TTC549 (cell line): ENCODE results near the gene GRB7.

ENCODE experiments used
- FAIRE-seq: peaks from 2 replicates; lab custom pipeline; 2012; peaks lifted over from hg19 to GRCh38; lab: Jason Lieb, UNC

Gene GRB7

GRCh38 chr17:39775031-39775430 is 37.3 kb downstream of the GRB7 start:
- no peak for FAIRE-seq

- no peak for FAIRE-seq
Observed at GRCh38 chr17:39776252-39776651, 38.5 kb downstream of the GRB7 start.

GRCh38 chr17:39777534-39778365 is 40.0 kb downstream of the GRB7 start:
- no peak for FAIRE-seq

DNA sequence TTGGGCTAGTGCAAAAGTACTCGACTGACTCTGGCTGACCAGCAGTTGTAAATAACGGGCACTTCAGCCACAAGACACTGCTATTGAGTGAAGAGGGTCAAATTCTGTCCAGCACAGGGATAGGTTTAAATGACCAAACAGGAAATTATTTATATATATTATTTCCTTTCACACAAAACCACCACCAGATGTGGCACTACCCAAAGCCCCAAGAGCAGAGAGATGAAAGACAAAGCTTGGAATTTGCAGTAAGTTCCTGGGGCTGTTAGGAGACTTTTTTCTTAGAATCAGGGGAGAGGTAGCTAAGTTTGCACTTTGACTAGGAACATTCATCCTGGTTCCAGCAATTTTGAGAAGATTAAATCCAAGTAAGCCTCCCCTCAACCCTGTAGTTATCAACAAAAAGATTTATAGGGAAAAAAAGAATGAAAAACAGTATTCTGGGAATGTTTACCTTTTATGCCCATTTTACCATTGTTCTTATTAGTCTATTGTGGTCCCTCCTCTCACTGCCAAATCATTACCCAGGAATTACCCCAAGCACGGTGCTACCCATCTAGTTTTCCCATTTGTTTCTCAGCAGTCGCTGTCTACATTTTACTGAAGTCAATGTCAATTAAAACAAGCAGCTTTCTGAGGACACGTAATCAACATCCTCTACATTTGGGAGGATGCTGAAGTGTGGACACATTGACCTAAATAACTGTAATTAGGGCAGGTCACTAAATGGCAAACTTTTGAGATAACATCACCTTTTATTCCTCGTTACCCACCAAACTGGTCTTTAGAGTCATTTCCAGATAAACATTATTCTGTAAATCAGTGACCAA is 43.5 kb downstream of the GRB7 start:
- no peak for FAIRE-seq

- FAIRE-seq = no peak
Observed at GRCh38 chr17:39781861-39782213, 44.1 kb downstream of the GRB7 start.

- no peak for FAIRE-seq
Observed at GRCh38 chr17:39782481-39782880, 44.7 kb downstream of the GRB7 start.

DNA sequence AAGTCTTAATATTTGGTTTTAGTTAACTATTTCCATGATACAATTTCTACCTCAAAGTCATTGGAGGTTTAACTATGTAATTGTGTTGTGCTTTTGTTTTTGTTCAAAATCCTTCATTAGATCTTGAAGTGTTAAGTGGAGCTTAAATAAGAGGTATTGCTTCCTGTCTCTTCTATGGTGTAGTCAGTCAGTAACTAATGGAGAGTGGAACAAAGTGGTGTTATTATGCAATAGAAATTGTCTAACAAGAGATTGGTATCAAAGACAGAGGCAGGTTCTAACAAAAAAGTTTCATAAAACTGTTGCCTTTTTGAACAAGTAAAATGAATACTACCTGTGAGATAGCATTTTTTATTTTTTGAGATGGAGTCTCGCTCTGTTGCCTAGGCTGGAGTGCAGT is 45.2 kb downstream of the GRB7 start:
- no peak for FAIRE-seq

DNA sequence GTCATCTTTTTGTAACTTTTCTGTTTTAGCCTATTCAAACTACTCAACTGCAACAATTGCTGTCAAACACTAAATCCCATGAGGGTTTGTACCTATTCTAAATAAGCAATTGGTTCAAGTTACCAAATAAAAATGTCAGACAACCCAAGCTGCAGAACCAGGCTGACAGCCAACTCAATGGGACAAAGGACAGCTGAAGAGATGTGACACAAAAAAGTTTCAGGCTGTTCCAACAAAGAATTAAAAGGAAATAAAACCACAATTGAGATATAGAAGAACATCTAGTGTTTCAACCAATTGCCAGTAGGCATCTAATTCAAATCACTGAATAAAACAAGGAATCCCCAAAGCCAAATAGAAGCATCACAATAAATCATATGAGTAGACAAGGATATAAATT is 49.3 kb downstream of the GRB7 start:
- FAIRE-seq = no peak

DNA sequence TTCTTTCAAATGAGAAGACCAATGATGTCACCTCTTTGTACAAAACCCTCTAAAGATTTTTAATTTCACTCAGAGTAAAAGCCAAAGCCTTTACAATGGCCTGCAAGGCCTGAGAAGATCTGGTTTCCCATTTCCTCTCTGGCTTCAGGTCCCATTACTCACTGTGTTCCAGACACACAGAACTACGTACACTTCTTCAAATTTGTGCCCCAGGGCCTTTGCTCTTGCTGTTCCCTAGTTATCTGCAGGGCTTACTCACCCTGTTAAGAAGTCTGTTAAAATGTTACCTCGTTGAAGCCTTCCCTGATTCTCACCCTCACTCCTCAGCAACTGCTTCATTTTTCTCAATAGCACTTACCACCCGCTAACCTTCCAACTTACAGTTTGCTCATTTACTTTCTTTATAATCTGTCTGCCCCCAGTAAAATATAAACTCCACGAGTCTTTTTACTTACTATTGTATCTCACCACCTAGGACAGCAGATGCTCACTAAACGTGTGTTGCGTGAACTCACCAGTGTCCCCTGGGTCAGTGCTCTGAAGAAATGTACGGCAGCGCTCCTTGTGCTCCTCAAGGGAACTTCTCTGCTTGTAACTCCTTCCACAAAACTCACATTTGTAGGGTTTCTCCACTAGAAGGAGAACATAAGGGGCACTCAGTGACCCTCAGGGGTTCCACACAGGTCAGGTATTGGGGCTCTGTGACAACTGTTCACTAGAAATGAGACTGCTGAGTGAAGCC is 50.2 kb downstream of the GRB7 start:
- no peak for FAIRE-seq

GRCh38 chr17:39791111-39791992 is 53.6 kb downstream of the GRB7 start:
- no peak for FAIRE-seq

DNA sequence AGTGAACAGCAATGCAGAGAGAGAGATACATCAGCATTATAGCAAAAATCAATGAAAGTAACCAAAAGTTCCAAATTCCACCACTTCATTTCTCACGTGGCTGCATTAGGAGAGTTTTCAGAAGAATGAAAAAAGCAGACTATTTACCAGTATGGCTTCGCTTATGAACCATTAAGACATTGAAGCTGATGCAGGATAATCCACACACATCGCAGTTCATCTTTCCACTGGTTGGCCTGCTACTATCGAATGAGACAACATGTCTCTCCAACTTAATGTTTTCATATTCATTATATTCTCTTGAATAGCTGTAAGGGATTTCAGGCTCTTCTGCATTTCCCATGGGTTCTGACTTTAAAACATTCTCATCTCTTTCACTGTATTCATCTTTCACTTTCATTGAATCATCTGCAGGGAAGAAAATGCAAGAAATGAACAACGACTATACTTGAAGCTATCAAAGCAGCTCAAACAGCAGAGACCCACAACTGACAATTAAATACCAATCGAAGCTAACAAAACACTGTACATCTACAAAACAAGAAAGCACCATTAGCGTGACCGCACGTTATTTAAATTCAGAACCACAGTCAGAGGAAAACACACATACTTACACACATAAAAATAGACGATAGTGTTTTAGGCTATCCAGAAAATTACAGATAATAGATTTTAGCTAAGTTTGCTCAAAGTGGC is 54.9 kb downstream of the GRB7 start:
- FAIRE-seq = no peak

- FAIRE-seq = no peak
Observed at GRCh38 chr17:39793301-39793872, 55.6 kb downstream of the GRB7 start.

DNA sequence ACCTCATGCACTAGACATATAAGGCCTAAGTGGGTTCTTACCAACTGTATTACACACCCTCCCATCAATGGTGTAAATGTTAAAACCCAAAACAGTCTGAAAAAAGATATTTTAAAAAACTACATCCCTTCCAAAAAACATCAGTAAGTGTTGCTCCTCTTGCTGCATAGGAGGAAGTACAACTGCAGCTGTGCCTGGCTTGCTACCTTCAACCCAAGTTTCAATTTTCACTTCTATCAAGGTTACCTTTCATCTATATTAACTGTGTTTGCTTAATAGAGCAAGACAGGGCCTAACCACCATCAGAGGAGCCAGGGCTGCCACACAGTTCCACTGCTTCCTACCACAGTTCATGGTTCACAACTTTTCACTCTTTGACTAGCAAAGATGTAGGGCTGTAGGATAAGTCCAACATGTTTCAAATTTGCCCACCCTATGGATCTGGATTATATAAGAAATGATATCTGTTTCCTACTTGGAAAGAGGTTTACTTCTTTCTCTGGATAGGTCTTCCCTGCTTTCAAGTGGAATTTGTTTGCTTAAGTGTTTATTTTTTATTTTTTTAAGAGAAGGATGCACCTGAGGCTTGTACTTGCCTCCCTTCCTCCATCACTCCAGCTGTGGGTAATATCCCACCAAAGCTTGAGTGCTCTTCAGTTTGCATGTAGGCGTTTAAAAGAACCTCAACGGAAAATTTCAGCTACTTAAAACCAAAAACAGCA is 56.7 kb downstream of the GRB7 start:
- FAIRE-seq = no peak
